GM12892 (cell line): Measurements from ENCODE around the gene GLCCI1.

Source experiments
- POLR2A ChIP-seq: IDR thresholded peaks from 2 replicates; pipeline ENCODE4 v1.6.1; 2011; ENCODE audit warnings: low read depth, low read length, control low read depth
- POLR2AphosphoS5 ChIP-seq: IDR thresholded peaks from 2 replicates; pipeline ENCODE4 v1.6.1; 2011; ENCODE audit warnings: low read depth, low read length, control low read depth

- TF ChIP-seq POLR2A (no peak), POLR2AphosphoS5 (no peak)
Observed at GRCh38 chr7:7953806-7954205, 14.8 kb upstream of the GLCCI1 start.
